ENCODE data around the gene RALGAPA2. TPM values are rescaled to one million over a fixed set of nuclear protein-coding genes. Genes with fewer than 3 reads are reported as not detected.

RALGAPA2 gene
- total and polyA plus RNA-seq, 2 donors (not counting 3 experiments of a cell fraction or from before 2014, with no cell fraction given) = 10.0 to 46.8 TPM

DNA sequence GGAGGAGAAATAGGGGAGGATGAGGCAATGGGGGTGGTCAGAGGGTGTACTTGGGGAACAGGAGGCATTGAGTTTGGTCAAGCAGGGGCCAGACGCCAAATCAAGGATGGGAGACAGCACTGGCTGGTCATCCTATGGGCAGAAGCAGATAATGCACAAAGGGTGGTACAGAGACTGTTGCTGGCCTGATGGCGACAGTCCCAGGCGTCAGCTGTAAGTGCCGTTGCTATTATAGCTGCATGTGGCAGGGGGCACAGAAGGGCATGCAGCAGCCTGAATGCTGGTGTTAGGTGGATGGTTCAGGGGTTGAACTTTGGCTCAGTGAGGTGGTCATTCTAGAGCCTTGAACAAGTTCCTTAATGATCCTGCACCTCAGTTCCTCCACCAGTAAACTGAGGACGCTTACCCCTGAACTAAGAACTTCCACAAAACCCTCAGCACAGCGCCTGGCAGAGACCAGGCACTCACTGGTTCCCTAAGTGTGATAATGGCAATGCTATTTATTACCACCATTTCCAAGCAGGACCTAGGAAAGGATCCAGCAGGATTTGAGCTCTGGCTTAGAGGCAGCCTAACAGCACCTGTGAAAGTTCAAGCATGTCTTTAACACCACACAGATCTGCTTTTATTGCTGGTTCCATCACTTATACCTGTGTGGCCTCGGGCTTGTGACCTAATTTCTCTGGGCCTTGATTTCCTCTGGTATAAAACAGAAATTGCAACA, 181.9 kb downstream of the RALGAPA2 start:
- POLR2A ChIA-PET = no interaction called here
- FAIRE-seq (no peak), DNase-seq (ENCODE audit: low read depth, low spot score) (no peak)
- no peaks in the 10 kb centered on the region for H3K79me2 ChIP-seq (ENCODE audit: control insufficient read depth, insufficient read depth, low read length)
- H3K36me3 ChIP-seq (ENCODE audit: control insufficient read depth in 2 of 2, extremely low read depth in 1 of 2, insufficient read depth in 2 of 2, low read length in 2 of 2) = peaks cover 2 to 23% of the 10 kb centered on the region in 2 experiments
- TF ChIP-seq FOS (IDR thresholded peaks at IDR 0.05; ENCODE audit: borderline replicate concordance, insufficient read depth, low read length) (no peak), JUN (IDR thresholded peaks at IDR 0.05; ENCODE audit: borderline replicate concordance, insufficient read depth, insufficient read length, low read depth) (no peak), GATA2 (IDR thresholded peaks at IDR 0.05; ENCODE audit: insufficient read depth, insufficient read length, low read depth, low read length) (no peak), POLR2A (IDR thresholded peaks at IDR 0.05; ENCODE audit: low read depth, low read length) (no peak), MYC (IDR thresholded peaks at IDR 0.05; ENCODE audit: low read depth, low read length) (no peak), EZH2 (IDR thresholded peaks at IDR 0.05; ENCODE audit: borderline replicate concordance, low read depth, low read length, severe bottlenecking) (no peak), POLR2AphosphoS5 (IDR thresholded peaks at IDR 0.05; ENCODE audit: insufficient read depth, low read depth, low read length) (no peak)
- TF ChIP-seq, protein P1, sequence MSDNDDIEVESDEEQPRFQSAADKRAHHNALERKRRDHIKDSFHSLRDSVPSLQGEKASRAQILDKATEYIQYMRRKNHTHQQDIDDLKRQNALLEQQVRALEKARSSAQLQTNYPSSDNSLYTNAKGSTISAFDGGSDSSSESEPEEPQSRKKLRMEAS (IDR thresholded peaks at IDR 0.05; ENCODE audit: insufficient read depth, insufficient read length) = no peak
- TF ChIP-seq, protein P2, sequence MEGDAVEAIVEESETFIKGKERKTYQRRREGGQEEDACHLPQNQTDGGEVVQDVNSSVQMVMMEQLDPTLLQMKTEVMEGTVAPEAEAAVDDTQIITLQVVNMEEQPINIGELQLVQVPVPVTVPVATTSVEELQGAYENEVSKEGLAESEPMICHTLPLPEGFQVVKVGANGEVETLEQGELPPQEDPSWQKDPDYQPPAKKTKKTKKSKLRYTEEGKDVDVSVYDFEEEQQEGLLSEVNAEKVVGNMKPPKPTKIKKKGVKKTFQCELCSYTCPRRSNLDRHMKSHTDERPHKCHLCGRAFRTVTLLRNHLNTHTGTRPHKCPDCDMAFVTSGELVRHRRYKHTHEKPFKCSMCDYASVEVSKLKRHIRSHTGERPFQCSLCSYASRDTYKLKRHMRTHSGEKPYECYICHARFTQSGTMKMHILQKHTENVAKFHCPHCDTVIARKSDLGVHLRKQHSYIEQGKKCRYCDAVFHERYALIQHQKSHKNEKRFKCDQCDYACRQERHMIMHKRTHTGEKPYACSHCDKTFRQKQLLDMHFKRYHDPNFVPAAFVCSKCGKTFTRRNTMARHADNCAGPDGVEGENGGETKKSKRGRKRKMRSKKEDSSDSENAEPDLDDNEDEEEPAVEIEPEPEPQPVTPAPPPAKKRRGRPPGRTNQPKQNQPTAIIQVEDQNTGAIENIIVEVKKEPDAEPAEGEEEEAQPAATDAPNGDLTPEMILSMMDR (IDR thresholded peaks at IDR 0.05; ENCODE audit: extremely low read depth in 1 of 2, insufficient read depth in 1 of 2, low read depth in 1 of 2, low read length in 2 of 2) = no peak
- dilution Hi-C loops (cut with MboI; ENCODE audit: extremely low pct_ligation_motif_present, low sequenced_read_pairs) = no loop called here
- H3K9me1 ChIP-seq (replicated peaks; ENCODE audit: control insufficient read depth, extremely low read depth, insufficient read depth, low read length) = no peaks in the 10 kb centered on the region
- H3K27ac ChIP-seq (ENCODE audit: insufficient read depth, low read depth, low read length) = no peak overlapping the region
- H3K27me3 ChIP-seq (ENCODE audit: control insufficient read depth in 2 of 2, insufficient read depth in 2 of 2, low read length in 2 of 2) = no peaks in the 10 kb centered on the region
- H3K9ac ChIP-seq (replicated peaks; ENCODE audit: extremely low read depth, insufficient read depth, low read length) = no peak overlapping the region
- no peak overlapping the region for H2AFZ ChIP-seq (ENCODE audit: low read depth, low read length)
- no peaks in the 10 kb centered on the region for H4K20me1 ChIP-seq (replicated peaks; ENCODE audit: control insufficient read depth, extremely low read depth, insufficient read depth, low read length)
- H3K9me3 ChIP-seq (replicated peaks; ENCODE audit: control insufficient read depth, insufficient read depth, low read length) = no peaks in the 10 kb centered on the region
- intact Hi-C loops (cut with micrococcal nuclease) = no loop called here
- CTCF ChIA-PET = no interaction called here
- H3K4me3 ChIP-seq (replicated peaks in 1 of 3; ENCODE audit: insufficient read depth in 1 of 3, low read depth in 1 of 3, low read length in 3 of 3) = no peak overlapping the region
- H3K4me1 ChIP-seq (ENCODE audit: control insufficient read depth, extremely low read depth, insufficient read depth, low read length) = no peaks in the 10 kb centered on the region
- H3K4me2 ChIP-seq (ENCODE audit: insufficient read depth, low read length) = no peak overlapping the region
- BruUV-seq (replicated peaks) = no TSS peak

Data from endothelial cell of umbilical vein (primary cell).